ENCODE data around the gene TNNT1.

DNA sequence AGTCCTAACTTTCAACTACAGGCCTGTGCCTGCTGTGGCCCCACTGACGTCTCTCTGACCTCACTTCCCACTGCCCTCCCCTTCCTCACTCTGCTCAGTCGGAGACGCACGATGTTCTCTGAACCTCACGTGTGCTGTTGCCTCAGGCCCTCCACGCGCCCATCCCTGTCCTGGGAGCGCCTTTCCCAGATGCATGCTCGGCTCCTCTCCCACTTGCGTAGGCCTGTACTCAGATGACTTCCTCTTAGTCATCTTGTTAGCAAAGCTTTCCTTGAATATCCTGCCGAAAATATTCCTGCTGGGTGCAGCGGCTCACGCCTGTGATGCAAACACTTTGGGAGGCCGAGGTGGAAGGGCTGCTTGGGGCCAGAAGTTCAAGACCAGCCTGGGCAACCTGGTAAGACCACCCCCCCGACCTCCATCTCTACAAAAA lies 40.4 kb upstream of the TNNT1 start:
- TF ChIP-seq CTCF (IDR thresholded peaks at IDR 0.05; ENCODE audit: borderline replicate concordance, extremely low read depth, low read length, poor library complexity, severe bottlenecking) (no peak), EZH2 (IDR thresholded peaks at IDR 0.05; ENCODE audit: borderline replicate concordance, low read depth, low read length, severe bottlenecking) (no peak)
